Stimulated activated CD8-positive, alpha-beta memory T cell treated with anti-CD3 and anti-CD28 coated beads, Interleukin-7, amount 100 ng/mL, for 48 hours (primary cell): Measurements from ENCODE around the gene HSPA1L.
"Not testable (repeated sequence)": the region's sequence is repeated elsewhere in the genome, so short reads cannot be mapped to it uniquely, and the experiment has no call there.

Experiments used
- DNase-seq, 2 donors: peaks; one replicate each; pipeline ENCODE4 v3.0.0-alpha.2; 2020; ENCODE audit warnings: low read depth in 1 of 2; ENCODE audit errors: extremely low read depth in 1 of 2

Gene HSPA1L

GRCh38 chr6:31837369-31838113, 22.5 kb upstream of the HSPA1L start:
- DNase-seq: no peak

GRCh38 chr6:31836474-31837368, 21.6 kb upstream of the HSPA1L start:
- DNase-seq: no peak

- no peak for DNase-seq
Observed at GRCh38 chr6:31836047-31836473, 21.0 kb upstream of the HSPA1L start.

- DNase-seq: peak; percentile 65 to 68
Observed at GRCh38 chr6:31834367-31835250, 19.5 kb upstream of the HSPA1L start.

GRCh38 chr6:31831350-31832215, 16.5 kb upstream of the HSPA1L start:
- no peak for DNase-seq

- DNase-seq: no peak
Observed at GRCh38 chr6:31830886-31831335, 15.8 kb upstream of the HSPA1L start.

- no peak for DNase-seq
Observed at GRCh38 chr6:31829633-31830283, 14.7 kb upstream of the HSPA1L start.

- DNase-seq: peak; percentile 83 to 96
Observed at GRCh38 chr6:31827286-31828079, 12.4 kb upstream of the HSPA1L start, which contains the start of gene HSPA1B. HSPA1B (plus strand) TSS chr6:31827738; CDS start chr6:31827951, 213 bp downstream.

GRCh38 chr6:31826793-31827285, 11.8 kb upstream of the HSPA1L start:
- no peak for DNase-seq

- no peak for DNase-seq
Observed at GRCh38 chr6:31825553-31825952, 10.5 kb upstream of the HSPA1L start.

GRCh38 chr6:31823592-31824196, 8.6 kb upstream of the HSPA1L start:
- not testable (repeated sequence) for DNase-seq

GRCh38 chr6:31822036-31822821, 7.1 kb upstream of the HSPA1L start:
- no peak for DNase-seq

GRCh38 chr6:31821301-31822035, 6.4 kb upstream of the HSPA1L start:
- peak in 1 of 2 donors; percentile 57 for DNase-seq

GRCh38 chr6:31820399-31820798, 5.3 kb upstream of the HSPA1L start:
- DNase-seq: not testable (repeated sequence)

GRCh38 chr6:31819871-31820299, 4.8 kb upstream of the HSPA1L start:
- no peak for DNase-seq

GRCh38 chr6:31817929-31818511, 2.9 kb upstream of the HSPA1L start:
- not testable (repeated sequence) for DNase-seq
